Measurements from ENCODE around the gene EP300.
A peak's percentile ranks its signal among the peaks of the same experiment; 100 is the strongest.

Gene EP300

DNA sequence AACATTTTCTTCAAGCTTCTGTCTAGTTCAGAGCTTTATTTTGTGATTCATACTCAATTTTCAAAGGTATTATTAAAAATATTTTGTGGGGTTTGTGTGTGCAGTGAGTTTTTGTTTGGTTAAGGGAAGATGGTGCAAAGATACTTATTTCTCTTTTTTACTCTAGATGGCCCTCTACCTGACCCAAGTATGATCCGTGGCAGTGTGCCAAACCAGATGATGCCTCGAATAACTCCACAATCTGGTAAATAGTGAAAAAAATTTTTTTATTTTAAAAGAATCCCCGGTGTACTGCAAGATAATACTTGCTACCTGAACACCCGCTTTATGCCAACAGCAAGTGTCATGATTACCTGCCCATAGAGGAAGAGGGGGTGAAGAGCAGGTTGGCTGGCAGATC, 54.2 kb downstream of the EP300 start:
- Histone ChIP-seq H3K9me3 (replicated peaks in 1 of 2; ENCODE audit: control insufficient read depth in 2 of 2, insufficient read depth in 1 of 2, low read depth in 1 of 2, low read length in 2 of 2) (peaks cover 0 to 3% of the 10 kb centered on the region in 2 donors), H3K4me2 (ENCODE audit: insufficient read depth, low read length, poor library complexity, severe bottlenecking) (no peak overlapping the region), H3K79me1 (ENCODE audit: low read depth, low read length) (peaks cover 2% of the 10 kb centered on the region), H4K8ac (ENCODE audit: low read depth, low read length) (no peak overlapping the region), H3K27ac (replicated peaks; ENCODE audit: low read length) (no peak overlapping the region), H3K14ac (ENCODE audit: low read length) (no peak overlapping the region), H3K4me1 (ENCODE audit: control insufficient read depth in 2 of 2, insufficient read depth in 1 of 2, low read depth in 1 of 2, low read length in 2 of 2) (no peaks in the 10 kb centered on the region), H2BK15ac (ENCODE audit: low read length) (no peak overlapping the region), H2AK5ac (ENCODE audit: low read depth, low read length) (no peak overlapping the region), H3K4ac (ENCODE audit: low read length) (no peak overlapping the region), H2BK5ac (ENCODE audit: low read length) (no peak overlapping the region), H3K18ac (ENCODE audit: low read length) (no peak overlapping the region), H3K4me3 (ENCODE audit: low read length in 2 of 2) (no peak overlapping the region), H4K91ac (ENCODE audit: low read depth, low read length, poor library complexity) (no peak overlapping the region), H2BK12ac (ENCODE audit: low read length) (no peak overlapping the region), H3K27me3 (ENCODE audit: control insufficient read depth in 3 of 3, insufficient read depth in 3 of 3, low read depth in 1 of 3, low read length in 3 of 3) (no peaks in the 10 kb centered on the region), H3K9ac (ENCODE audit: low read depth, low read length, poor library complexity) (no peak overlapping the region), H3K23ac (ENCODE audit: low read depth, low read length, poor library complexity) (no peak overlapping the region), H2BK120ac (ENCODE audit: low read depth, low read length) (no peak overlapping the region), H3K36me3 (replicated peaks in 1 of 2; ENCODE audit: control insufficient read depth in 2 of 2, insufficient read depth in 2 of 2, low read length in 2 of 2) (peaks cover 44 to 98% of the 10 kb centered on the region in 2 donors), H2AFZ (ENCODE audit: low read length) (no peak overlapping the region)
- WGBS, 2 donors (ENCODE audit: extremely low coverage in 2 of 2, insufficient read length in 2 of 2, insufficient replicate concordance in 1 of 2): no CpG with 5 or more reads among the region's 4 CpGs
- no peak for DNase-seq (ENCODE audit: low spot score)

DNA sequence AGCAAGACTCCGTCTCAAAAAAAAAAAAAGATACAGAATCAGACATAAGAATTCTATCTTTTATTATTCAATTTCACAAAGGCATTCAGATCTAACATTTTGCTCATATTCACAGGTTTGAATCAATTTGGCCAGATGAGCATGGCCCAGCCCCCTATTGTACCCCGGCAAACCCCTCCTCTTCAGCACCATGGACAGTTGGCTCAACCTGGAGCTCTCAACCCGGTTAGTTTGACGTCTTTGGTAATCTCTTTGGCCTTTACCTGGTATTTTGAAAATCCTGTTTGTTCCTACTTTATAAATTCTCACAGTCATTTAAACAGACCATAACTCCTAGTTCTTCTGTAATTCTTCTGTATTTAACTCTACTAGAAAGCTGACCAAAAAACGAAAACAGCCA, 55.3 kb downstream of the EP300 start:
- Histone ChIP-seq H3K23ac (ENCODE audit: low read depth, low read length, poor library complexity) (no peak overlapping the region), H3K36me3 (replicated peaks in 1 of 2; ENCODE audit: control insufficient read depth in 2 of 2, insufficient read depth in 2 of 2, low read length in 2 of 2) (peaks cover 44 to 98% of the 10 kb centered on the region in 2 donors)

DNA sequence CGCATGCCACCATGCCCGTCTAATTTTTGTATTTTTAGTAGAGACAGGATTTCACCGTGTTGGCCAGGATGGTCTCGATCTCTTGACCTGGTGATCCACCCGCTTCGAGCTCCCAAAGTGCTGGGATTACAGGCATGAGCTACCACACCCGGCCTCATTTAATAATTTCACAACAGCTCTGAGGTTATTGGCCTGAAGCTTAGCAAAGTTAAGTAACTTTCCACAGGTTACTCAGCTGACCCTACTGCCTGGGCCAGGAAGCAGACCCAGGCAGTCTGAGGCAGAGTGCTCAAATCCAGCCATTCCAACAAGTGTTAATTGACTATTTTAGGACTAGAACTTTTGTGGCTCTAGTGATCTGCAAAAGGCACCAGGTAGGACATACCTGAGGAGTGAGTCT, 60.5 kb downstream of the EP300 start:
- DNase-seq (ENCODE audit: low spot score): no peak
- no peak overlapping the region for H2BK12ac ChIP-seq (ENCODE audit: low read length)
- H2BK120ac ChIP-seq (ENCODE audit: low read depth, low read length): no peak overlapping the region
- H2AK5ac ChIP-seq (ENCODE audit: low read depth, low read length): no peak overlapping the region
- no peak overlapping the region for H3K4me3 ChIP-seq (ENCODE audit: low read length in 2 of 2)
- H3K23ac ChIP-seq (ENCODE audit: low read depth, low read length, poor library complexity): no peak overlapping the region
- H3K4ac ChIP-seq (ENCODE audit: low read length): no peak overlapping the region
- no peak overlapping the region for H2AFZ ChIP-seq (ENCODE audit: low read length)
- H3K9ac ChIP-seq (ENCODE audit: low read depth, low read length, poor library complexity): no peak overlapping the region
- no peak overlapping the region for H2BK5ac ChIP-seq (ENCODE audit: low read length)
- H3K27me3 ChIP-seq (ENCODE audit: control insufficient read depth in 3 of 3, insufficient read depth in 3 of 3, low read depth in 1 of 3, low read length in 3 of 3): no peaks in the 10 kb centered on the region
- no peak overlapping the region for H3K14ac ChIP-seq (ENCODE audit: low read length)
- H3K79me1 ChIP-seq (ENCODE audit: low read depth, low read length): no peaks in the 10 kb centered on the region
- H4K8ac ChIP-seq (ENCODE audit: low read depth, low read length): no peak overlapping the region
- H3K36me3 ChIP-seq (replicated peaks in 1 of 2; ENCODE audit: control insufficient read depth in 2 of 2, insufficient read depth in 2 of 2, low read length in 2 of 2): peaks cover 54 to 100% of the 10 kb centered on the region in 2 donors
- H2BK15ac ChIP-seq (ENCODE audit: low read length): no peak overlapping the region
- no peaks in the 10 kb centered on the region for H3K4me1 ChIP-seq (ENCODE audit: control insufficient read depth in 2 of 2, insufficient read depth in 1 of 2, low read depth in 1 of 2, low read length in 2 of 2)
- peaks cover 0 to 3% of the 10 kb centered on the region in 2 donors for H3K9me3 ChIP-seq (replicated peaks in 1 of 2; ENCODE audit: control insufficient read depth in 2 of 2, insufficient read depth in 1 of 2, low read depth in 1 of 2, low read length in 2 of 2)
- no peak overlapping the region for H3K27ac ChIP-seq (replicated peaks; ENCODE audit: low read length)
- H3K4me2 ChIP-seq (ENCODE audit: insufficient read depth, low read length, poor library complexity, severe bottlenecking): no peak overlapping the region
- H4K91ac ChIP-seq (ENCODE audit: low read depth, low read length, poor library complexity): no peak overlapping the region
- no peak overlapping the region for H3K18ac ChIP-seq (ENCODE audit: low read length)
- no CpG with 5 or more reads among the region's 7 CpGs for WGBS, 2 donors (ENCODE audit: extremely low coverage in 2 of 2, insufficient read length in 2 of 2, insufficient replicate concordance in 1 of 2)

More for the DNA sequence above, 55.3 kb downstream of the EP300 start:
- Histone ChIP-seq H3K9ac (ENCODE audit: low read depth, low read length, poor library complexity) (no peak overlapping the region), H3K4me2 (ENCODE audit: insufficient read depth, low read length, poor library complexity, severe bottlenecking) (no peak overlapping the region), H3K79me1 (ENCODE audit: low read depth, low read length) (peaks cover 2% of the 10 kb centered on the region), H3K27ac (replicated peaks; ENCODE audit: low read length) (no peak overlapping the region), H4K91ac (ENCODE audit: low read depth, low read length, poor library complexity) (no peak overlapping the region), H4K8ac (ENCODE audit: low read depth, low read length) (peak overlapping the region; percentile 96), H3K18ac (ENCODE audit: low read length) (no peak overlapping the region), H2BK12ac (ENCODE audit: low read length) (no peak overlapping the region), H2BK15ac (ENCODE audit: low read length) (no peak overlapping the region), H3K4me1 (ENCODE audit: control insufficient read depth in 2 of 2, insufficient read depth in 1 of 2, low read depth in 1 of 2, low read length in 2 of 2) (no peaks in the 10 kb centered on the region), H2BK120ac (ENCODE audit: low read depth, low read length) (no peak overlapping the region), H2BK5ac (ENCODE audit: low read length) (no peak overlapping the region), H3K4ac (ENCODE audit: low read length) (no peak overlapping the region), H3K4me3 (ENCODE audit: low read length in 2 of 2) (no peak overlapping the region), H2AK5ac (ENCODE audit: low read depth, low read length) (no peak overlapping the region), H3K27me3 (ENCODE audit: control insufficient read depth in 3 of 3, insufficient read depth in 3 of 3, low read depth in 1 of 3, low read length in 3 of 3) (no peaks in the 10 kb centered on the region), H3K9me3 (replicated peaks in 1 of 2; ENCODE audit: control insufficient read depth in 2 of 2, insufficient read depth in 1 of 2, low read depth in 1 of 2, low read length in 2 of 2) (peaks cover 0 to 3% of the 10 kb centered on the region in 2 donors), H3K14ac (ENCODE audit: low read length) (no peak overlapping the region), H2AFZ (ENCODE audit: low read length) (no peak overlapping the region)
- WGBS, 2 donors (ENCODE audit: extremely low coverage in 2 of 2, insufficient read length in 2 of 2, insufficient replicate concordance in 1 of 2): no CpG with 5 or more reads among the region's 5 CpGs
- no peak for DNase-seq (ENCODE audit: low spot score)

DNA sequence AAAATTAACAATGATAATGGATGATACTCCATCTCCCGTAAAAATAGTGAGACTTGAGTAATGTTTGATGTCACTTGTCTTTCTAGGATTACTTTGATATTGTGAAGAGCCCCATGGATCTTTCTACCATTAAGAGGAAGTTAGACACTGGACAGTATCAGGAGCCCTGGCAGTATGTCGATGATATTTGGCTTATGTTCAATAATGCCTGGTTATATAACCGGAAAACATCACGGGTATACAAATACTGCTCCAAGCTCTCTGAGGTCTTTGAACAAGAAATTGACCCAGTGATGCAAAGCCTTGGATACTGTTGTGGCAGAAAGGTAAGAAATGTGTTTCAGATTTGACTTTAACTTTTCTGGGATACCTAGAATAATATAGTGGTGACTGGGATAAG, 64.7 kb downstream of the EP300 start:
- no peak overlapping the region for H2AK5ac ChIP-seq (ENCODE audit: low read depth, low read length)
- H3K14ac ChIP-seq (ENCODE audit: low read length): no peak overlapping the region
- no peaks in the 10 kb centered on the region for H3K9me3 ChIP-seq (replicated peaks in 1 of 2; ENCODE audit: control insufficient read depth in 2 of 2, insufficient read depth in 1 of 2, low read depth in 1 of 2, low read length in 2 of 2)
- no peak overlapping the region for H2BK12ac ChIP-seq (ENCODE audit: low read length)
- H3K79me1 ChIP-seq (ENCODE audit: low read depth, low read length): peaks cover 5% of the 10 kb centered on the region
- H3K27ac ChIP-seq (replicated peaks; ENCODE audit: low read length): no peak overlapping the region
- H2AFZ ChIP-seq (ENCODE audit: low read length): no peak overlapping the region
- no peak overlapping the region for H4K91ac ChIP-seq (ENCODE audit: low read depth, low read length, poor library complexity)
- no peak overlapping the region for H2BK15ac ChIP-seq (ENCODE audit: low read length)
- no peak overlapping the region for H3K4me3 ChIP-seq (ENCODE audit: low read length in 2 of 2)
- H3K9ac ChIP-seq (ENCODE audit: low read depth, low read length, poor library complexity): no peak overlapping the region
- no peaks in the 10 kb centered on the region for H3K4me1 ChIP-seq (ENCODE audit: control insufficient read depth in 2 of 2, insufficient read depth in 1 of 2, low read depth in 1 of 2, low read length in 2 of 2)
- H3K4ac ChIP-seq (ENCODE audit: low read length): no peak overlapping the region
- H2BK5ac ChIP-seq (ENCODE audit: low read length): no peak overlapping the region
- no peak for DNase-seq (ENCODE audit: low spot score)
- no peaks in the 10 kb centered on the region for H3K27me3 ChIP-seq (ENCODE audit: control insufficient read depth in 3 of 3, insufficient read depth in 3 of 3, low read depth in 1 of 3, low read length in 3 of 3)
- no peak overlapping the region for H3K23ac ChIP-seq (ENCODE audit: low read depth, low read length, poor library complexity)
- H2BK120ac ChIP-seq (ENCODE audit: low read depth, low read length): no peak overlapping the region
- H3K18ac ChIP-seq (ENCODE audit: low read length): no peak overlapping the region
- no peak overlapping the region for H3K4me2 ChIP-seq (ENCODE audit: insufficient read depth, low read length, poor library complexity, severe bottlenecking)
- WGBS, 2 donors (ENCODE audit: extremely low coverage in 2 of 2, insufficient read length in 2 of 2, insufficient replicate concordance in 1 of 2): no CpG with 5 or more reads among the region's 4 CpGs
- peaks cover 51 to 99% of the 10 kb centered on the region in 2 donors for H3K36me3 ChIP-seq (replicated peaks in 1 of 2; ENCODE audit: control insufficient read depth in 2 of 2, insufficient read depth in 2 of 2, low read length in 2 of 2)
- no peak overlapping the region for H4K8ac ChIP-seq (ENCODE audit: low read depth, low read length)

All from neuronal stem cell (in vitro differentiated cells).